ENCODE measurements around the gene KRTAP5-6.

Gene KRTAP5-6

DNA sequence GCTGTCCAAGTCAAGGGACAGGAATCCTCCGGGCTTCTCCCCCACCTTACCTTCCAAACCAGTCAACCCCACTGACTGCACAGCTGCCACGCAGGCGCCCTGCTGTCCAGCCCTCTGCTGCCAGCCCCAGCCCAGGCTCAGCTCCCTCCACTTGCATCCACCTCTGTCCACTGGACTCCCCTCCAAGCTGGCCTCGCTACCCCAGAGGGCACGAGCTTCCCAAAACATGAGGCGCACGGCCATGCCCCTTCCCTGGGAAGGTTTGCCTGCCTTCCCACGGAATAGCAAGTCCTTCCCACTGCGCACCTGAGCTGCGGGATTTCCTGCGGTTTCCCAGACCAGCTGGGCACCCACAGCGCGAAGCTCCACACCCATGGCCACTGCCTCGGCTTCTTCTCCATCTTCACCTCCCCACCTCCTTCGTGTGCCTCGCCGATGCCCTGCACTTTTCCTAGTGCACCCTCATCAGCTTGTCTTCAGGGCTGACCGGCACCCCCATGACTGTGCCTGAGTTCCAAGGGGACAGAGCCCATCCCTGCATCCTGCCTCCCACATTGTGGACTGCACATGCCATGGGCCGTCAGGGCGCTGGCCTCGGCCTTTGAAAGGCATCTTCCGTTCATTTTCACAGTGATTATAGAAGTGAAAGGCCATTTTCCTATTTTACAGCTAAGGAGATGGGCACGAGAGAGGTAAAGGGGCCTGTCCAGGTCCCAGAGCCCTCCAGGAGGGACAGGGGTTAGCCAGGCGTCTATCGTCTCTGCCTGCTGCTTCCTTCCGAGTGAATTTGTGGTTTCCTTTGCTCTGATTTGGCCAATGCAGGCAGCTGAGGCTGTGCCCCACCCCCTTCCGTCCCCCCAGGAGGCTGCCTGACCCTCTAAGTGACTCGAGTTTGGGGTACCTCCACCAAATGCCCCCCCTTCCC, 37.0 kb downstream of the KRTAP5-6 start:
- DNase-seq (ENCODE audit: low spot score): no peak

- no peak for DNase-seq (ENCODE audit: low spot score)
Measured at GRCh38 chr11:1734641-1735081, 37.7 kb downstream of the KRTAP5-6 start.

GRCh38 chr11:1735271-1735670, 38.3 kb downstream of the KRTAP5-6 start:
- no peak for DNase-seq (ENCODE audit: low spot score)

DNA sequence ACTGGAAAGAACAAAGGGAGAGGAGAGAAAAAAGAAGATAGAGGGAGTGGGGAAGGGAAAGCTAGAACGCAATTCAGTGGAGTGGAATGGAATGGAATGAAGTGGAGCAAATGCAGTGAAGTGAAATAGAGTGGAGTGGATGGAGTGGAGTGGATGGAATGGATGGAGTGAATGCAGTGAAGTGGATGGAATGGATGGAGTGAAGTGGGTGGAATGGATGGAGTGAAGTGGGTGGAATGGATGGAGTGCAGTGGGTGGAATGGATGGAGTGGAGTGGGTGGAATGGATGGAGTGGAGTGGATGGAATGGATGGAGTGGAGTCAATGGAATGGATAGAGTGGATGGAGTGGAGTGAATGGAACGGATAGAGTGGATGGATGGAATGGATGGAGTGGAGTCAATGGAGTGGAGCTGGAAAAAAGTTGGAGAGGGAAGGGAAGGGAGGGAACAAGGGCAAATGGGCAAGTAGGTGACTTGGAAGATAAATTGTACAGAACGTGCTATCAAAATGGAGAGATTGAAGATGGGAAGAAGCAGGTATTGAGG, 39.5 kb downstream of the KRTAP5-6 start:
- no peak for DNase-seq (ENCODE audit: low spot score)

- no peak for DNase-seq (ENCODE audit: low spot score)
Measured at GRCh38 chr11:1737080-1737757, 40.2 kb downstream of the KRTAP5-6 start.

DNA sequence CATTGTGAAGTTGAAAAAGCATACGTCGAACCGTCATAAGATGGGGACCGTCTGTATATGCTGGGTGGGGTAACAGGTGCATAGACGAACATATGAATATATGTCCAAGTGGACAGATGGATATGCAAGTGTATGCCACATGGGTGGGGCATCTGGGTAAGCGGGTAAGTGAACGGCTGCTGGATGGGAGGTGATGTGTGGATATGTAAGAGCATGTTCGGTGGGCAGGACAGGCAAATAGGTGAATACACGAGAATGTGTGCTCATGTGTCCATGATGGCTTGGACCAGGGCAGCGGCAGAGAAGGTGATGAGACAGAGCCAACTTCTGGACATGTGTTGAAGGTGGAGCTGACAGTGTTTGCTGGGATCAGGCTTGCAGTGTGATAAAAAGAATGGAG, 41.4 kb downstream of the KRTAP5-6 start:
- DNase-seq (ENCODE audit: low spot score): no peak

DNA sequence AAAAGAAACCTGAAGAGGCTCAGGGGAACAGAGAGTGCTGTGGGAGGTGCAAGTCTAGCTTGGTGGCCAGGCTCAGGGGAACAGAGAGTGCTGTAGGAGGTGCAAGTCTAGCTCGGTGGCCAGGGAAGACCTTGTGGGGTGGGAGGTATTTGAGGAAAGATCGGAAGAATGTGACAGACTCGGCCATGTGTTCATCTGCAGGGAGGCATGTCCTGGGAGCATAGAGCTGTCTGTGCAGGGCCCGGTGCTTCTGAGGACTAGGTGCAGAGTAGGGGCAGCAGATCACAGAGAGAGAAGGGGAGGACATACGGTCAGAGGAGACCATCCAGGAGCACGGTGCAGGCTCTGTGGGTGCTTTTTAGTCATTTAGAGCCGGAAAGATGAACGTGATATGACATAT, 42.6 kb downstream of the KRTAP5-6 start:
- no peak for DNase-seq (ENCODE audit: low spot score)

DNA sequence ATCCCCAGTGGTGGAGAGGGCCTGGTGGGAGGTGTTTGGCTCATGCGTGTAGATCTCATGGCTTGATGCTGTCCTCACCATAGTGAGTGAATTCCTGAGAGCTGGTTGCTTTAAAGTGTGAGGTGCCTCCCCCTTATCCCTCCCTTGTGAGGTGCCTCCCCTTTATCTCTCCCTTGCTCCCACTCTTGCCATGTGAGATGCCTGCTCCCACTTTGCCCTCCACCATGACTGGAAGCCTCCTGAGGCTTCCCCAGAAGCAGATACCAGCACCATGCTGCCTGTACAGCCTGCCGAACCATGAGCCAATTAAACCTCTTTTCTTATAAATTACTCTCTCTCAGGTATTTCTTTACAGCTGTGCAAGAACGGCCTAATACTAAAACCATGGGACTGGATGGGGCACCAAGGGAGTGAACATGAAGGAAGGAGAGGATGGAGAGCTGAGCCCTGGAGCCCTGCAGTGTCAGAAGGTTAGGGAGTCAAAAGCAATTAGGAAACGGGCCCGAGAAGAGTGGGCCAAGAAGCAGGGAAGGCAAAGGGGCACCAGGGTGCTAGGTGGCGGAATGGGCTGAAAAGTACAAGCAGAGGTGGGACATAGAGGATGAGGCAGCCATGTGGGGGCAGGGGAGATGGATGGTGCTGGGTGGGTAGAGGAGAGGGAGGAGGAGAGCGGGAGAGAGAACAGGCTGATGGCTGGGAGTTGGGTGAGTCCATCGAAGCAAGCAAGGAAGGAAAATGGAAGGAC, 44.0 kb downstream of the KRTAP5-6 start:
- no peak for DNase-seq (ENCODE audit: low spot score)

- DNase-seq (ENCODE audit: low spot score): no peak
Measured at GRCh38 chr11:1741741-1742140, 44.7 kb downstream of the KRTAP5-6 start.

DNA sequence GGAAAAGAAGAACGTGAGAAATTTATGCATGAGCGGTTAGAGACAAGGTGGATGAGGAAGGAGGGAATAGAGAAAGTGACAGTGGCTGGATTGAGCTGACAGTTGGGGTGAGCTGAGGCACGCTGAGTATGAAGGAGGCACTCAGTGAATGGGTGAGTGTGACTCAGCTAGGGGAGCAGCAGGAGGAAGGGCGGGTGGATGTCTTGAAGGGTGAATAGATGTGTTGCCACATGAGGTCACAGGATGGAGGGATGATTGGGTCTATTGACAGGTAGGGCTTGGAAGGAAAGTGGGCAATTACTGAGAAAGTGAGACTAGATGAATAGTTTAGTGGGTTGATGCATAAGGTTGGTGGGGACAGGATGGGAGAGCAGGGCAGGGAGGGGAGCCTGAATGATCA, 45.4 kb downstream of the KRTAP5-6 start:
- no peak for DNase-seq (ENCODE audit: low spot score)

DNA sequence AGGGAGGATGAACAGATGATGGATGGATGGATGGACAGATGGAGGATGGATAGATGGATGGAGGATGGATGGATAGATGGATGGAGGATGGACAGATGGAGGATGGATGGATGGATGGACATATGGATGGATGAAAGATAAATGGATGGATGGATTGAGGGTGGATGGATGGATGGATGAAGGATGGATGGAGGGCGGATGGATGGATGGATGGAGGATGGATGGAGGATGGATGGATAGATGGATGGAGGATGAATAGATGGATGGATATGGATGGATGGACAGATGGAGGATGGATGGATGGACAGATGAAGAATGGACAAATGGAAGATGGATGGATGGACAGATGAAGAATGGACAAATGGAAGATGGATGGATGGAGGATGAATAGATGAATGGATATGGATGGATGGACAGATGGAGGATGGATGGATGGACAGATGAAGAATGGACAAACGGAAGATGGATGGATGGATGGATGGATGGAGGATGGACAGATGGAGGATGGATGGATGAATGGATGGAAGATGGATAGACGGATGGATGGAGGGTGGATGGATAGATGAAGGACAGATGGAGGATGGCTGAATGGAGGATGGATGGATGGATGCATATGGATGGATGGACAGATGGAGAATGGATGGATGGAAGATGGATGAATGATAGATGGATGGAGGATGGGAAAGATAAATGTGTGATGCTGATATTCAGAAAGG, 46.0 kb downstream of the KRTAP5-6 start:
- DNase-seq (ENCODE audit: low spot score): no peak

GRCh38 chr11:1743585-1744136, 46.7 kb downstream of the KRTAP5-6 start:
- no peak for DNase-seq (ENCODE audit: low spot score)

DNA sequence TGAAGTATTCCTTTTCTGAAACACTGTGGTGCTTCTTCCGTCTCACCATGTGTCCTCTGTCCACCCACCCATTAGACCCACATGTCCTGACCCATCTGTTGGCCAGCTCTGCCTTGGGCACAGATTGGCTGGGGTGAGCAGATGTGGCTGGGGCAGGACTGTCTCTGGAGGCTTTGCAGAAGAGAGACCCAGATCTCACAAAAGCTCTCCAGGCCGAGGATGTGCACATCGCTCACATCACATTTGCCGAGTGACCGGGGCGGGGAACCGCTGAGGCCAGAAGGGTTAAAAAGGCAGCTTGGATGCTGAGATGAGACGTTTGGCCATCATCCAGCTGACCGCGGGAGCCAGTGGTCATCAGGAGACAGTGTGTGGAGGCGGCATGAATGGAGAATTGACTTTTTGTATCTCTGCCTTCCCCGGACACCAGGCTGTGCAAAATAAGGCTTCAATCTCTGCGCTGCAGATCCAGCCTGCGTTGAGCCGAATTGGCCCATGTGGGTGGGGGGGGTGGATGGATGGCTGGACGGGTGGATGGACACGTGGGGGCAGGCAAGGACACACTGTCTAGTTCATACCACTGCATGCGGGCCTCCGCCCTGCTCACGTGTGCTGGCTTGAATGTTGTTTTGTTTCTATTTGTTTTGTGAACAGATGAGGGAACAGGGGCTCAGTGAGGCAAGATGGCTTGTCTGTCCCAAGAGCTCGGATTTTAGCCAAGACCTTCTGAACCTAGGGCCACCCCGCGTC, 47.3 kb downstream of the KRTAP5-6 start:
- DNase-seq (ENCODE audit: low spot score): no peak

DNA sequence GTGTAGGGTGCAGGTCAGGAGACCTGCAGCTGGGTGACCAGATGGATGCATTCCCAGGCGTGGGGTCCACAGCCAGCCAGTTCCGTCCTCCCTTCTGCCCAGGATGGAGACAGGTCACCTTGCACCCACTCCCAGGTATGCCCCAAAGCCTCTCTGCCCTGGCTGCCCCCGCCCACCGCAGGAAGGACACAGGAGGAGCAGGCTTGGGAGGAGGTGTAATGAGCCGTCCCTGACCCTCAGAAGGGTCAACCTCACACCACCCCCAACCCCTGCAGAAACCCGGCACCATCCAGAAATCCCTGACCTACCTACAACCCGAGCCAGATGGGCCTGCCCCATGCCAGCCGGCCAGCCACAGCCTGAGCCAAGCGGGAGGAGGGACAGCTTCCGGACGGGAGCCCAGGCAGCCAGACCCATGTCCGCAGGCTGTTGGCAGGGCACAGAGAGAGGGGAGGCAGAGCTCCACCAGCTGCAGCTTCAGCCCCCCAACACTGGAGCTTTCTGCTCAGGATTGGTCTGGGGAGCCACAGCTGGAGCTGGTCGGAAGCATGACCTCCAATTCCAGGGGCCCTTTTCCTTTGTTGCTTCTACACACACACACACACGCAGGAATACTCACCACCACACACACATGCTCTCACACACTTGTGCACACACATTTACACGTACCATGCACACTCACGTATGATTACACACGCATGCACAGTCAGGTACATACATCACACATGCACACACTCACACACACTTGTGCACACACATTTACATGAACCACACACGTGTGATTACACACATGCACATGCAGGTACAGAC, 48.1 kb downstream of the KRTAP5-6 start:
- DNase-seq (ENCODE audit: low spot score): no peak

- no peak for DNase-seq (ENCODE audit: low spot score)
Measured at GRCh38 chr11:1745701-1746320, 48.8 kb downstream of the KRTAP5-6 start.

- DNase-seq (ENCODE audit: low spot score): no peak
Measured at GRCh38 chr11:1746511-1746931, 49.5 kb downstream of the KRTAP5-6 start.

DNA sequence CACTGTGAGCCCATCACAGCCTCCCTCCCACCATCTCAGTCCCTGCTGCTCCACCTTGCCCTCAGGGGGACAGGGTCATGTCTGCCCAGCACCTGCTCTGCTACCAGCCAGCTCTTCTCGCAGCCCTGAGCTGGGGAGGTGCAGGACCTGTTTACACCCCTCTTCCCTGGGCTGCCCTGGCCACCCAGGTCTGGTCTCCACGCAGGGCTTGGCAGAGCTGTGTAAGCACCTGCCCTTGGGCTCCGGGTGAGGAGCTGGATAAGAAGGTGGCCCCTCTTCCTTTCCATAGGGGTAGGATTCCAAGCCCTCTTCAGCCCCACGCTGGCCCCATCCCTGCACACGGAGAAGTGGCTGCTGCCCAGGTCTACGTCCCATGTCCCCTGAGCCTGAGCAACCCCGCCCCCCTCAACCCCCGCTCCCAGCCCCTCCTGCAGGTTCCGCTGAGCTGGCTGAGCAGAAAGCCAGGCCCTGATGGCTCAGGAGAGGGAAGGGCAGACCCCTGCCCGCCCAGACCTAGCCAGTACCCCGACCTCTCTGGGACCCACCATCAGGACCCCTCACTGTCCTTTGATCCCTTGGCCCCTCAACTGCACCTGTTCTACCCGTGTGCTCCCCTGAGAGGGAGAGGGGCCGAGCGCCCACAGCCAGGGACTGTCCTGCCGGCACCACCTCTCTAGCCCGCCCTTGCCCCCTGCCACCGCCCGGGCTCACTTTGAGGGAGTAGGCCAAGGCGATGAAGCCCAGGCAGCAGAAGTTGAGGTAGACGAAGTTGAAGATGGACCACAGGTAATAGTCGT, 50.2 kb downstream of the KRTAP5-6 start:
- no peak for DNase-seq (ENCODE audit: low spot score)

Measured in GM03348 (cell line).